Breast epithelium (tissue), 4 donors: ENCODE results near the gene TRAPPC13. TPM values are rescaled to one million over a fixed set of nuclear protein-coding genes. Genes with fewer than 3 reads are reported as not detected.
"Not testable (repeated sequence)": the region's sequence is repeated elsewhere in the genome, so short reads cannot be mapped to it uniquely, and the experiment has no call there.

ENCODE experiments used
- DNase-seq, 2 donors: peaks; one replicate each; pipeline ENCODE4 v3.0.0-alpha.2; 2019; ENCODE audit warnings: low spot score in 2 of 2
- H3K27ac ChIP-seq, 2 donors: fragments of 200-600 bp; sonication (generic) in 1 of 2; one replicate each; pipeline ENCODE4 v1.5.1; 2016 to 2019; ENCODE audit warnings: mild to moderate bottlenecking in 1 of 2
- H3K27me3 ChIP-seq, 2 donors: fragments of 200-600 bp; sonication (generic) in 1 of 2; one replicate each; pipeline versions ENCODE4 v1.5.1 to v1.6.0; 2017 to 2019; ENCODE audit warnings: control low read depth in 1 of 2, mild to moderate bottlenecking in 1 of 2
- H3K36me3 ChIP-seq: fragments of 200-600 bp; one replicate; pipeline ENCODE4 v1.5.1; 2019
- H3K4me1 ChIP-seq, 2 donors: fragments of 200-600 bp; sonication (generic); one replicate each; pipeline ENCODE4 v1.5.1; 2016 to 2019; ENCODE audit warnings: control low read depth in 1 of 2
- H3K4me3 ChIP-seq, 3 donors: fragments of 200-600 bp; sonication (generic); 1 replicate in 2 of 3; 2 replicates in 1 of 3; pipeline ENCODE4 v1.5.1; 2016 to 2019; ENCODE audit warnings: mild to moderate bottlenecking in 3 of 3, moderate library complexity in 2 of 3
- H3K9me3 ChIP-seq, 2 donors: fragments of 200-600 bp; sonication (generic) in 1 of 2; one replicate each; pipeline ENCODE4 v1.5.1; 2016 to 2019; ENCODE audit warnings: control low read depth in 1 of 2
- CTCF ChIP-seq, 3 donors: fragments of 450-650 bp; IDR thresholded peaks; one replicate each; pipeline ENCODE4 v1.5.1; 2016 to 2017; ENCODE audit warnings: antibody characterized with exemption in 3 of 3, mild to moderate bottlenecking in 3 of 3, moderate library complexity in 3 of 3
- POLR2A ChIP-seq: fragments of 450-650 bp; IDR thresholded peaks from one replicate; pipeline ENCODE4 v1.6.1; 2016; ENCODE audit warnings: antibody characterized with exemption, mild to moderate bottlenecking, moderate library complexity
- POLR2AphosphoS5 ChIP-seq, 3 donors: sonication (generic); formaldehyde crosslinking; IDR thresholded peaks; one replicate each; pipeline ENCODE4 v1.6.1; 2017; ENCODE audit warnings: antibody characterized with exemption in 3 of 3
- intact Hi-C: fragments of 100-400 bp; cut with DNase I; formaldehyde crosslinking; loops from one replicate; pipeline ENCODE4 v1.15.1; 2023; ENCODE audit warnings: low total_unique reads
- total RNA-seq, 3 donors: library from RNA; depleted of rRNA; stranded (reverse); fragments of >200 nt; gene quantifications; one replicate each; pipeline ENCODE4 v1.1.0, GENCODE V29; 2016

The TRAPPC13 gene
- total RNA-seq, 3 donors from 2014 or later, result 17.4 to 27.4 (median 19.7) TPM

- DNase-seq, result no peak
- H3K27ac ChIP-seq, result no peak overlapping the region
- H3K36me3 ChIP-seq, result no peaks in the 10 kb centered on the region
- no peaks in the 10 kb centered on the region for H3K27me3 ChIP-seq
- TF ChIP-seq CTCF (IDR thresholded peaks at IDR 0.05), result no peak
- no peak for TF ChIP-seq POLR2A
- TF ChIP-seq POLR2AphosphoS5 (IDR thresholded peaks at IDR 0.05), result no peak
- no peak overlapping the region for H3K4me3 ChIP-seq
- intact Hi-C loops, result no loop called here
- H3K4me1 ChIP-seq, result no peaks in the 10 kb centered on the region
- no peaks in the 10 kb centered on the region for H3K9me3 ChIP-seq
Observed at GRCh38 chr5:65654713-65655112, 29.9 kb downstream of the TRAPPC13 start.

- TF ChIP-seq POLR2A (no peak), CTCF (IDR thresholded peaks at IDR 0.05) (peak in 1 of 3 donors; percentile 25), POLR2AphosphoS5 (IDR thresholded peaks at IDR 0.05) (no peak)
- Histone ChIP-seq H3K27me3 (no peaks in the 10 kb centered on the region), H3K27ac (no peak overlapping the region), H3K36me3 (no peaks in the 10 kb centered on the region), H3K4me1 (no peaks in the 10 kb centered on the region), H3K9me3 (no peaks in the 10 kb centered on the region), H3K4me3 (no peak overlapping the region)
- intact Hi-C loops, result no loop called here
- no peak for DNase-seq
Observed at GRCh38 chr5:65663804-65664521, 39.1 kb downstream of the TRAPPC13 start.

GRCh38 chr5:65668696-65669095, 43.9 kb downstream of the TRAPPC13 start:
- no peak for DNase-seq
- H3K4me3 ChIP-seq, result no peak overlapping the region
- no peak overlapping the region for H3K27ac ChIP-seq
- no peaks in the 10 kb centered on the region for H3K4me1 ChIP-seq
- intact Hi-C loops, result no loop called here
- H3K9me3 ChIP-seq, result no peaks in the 10 kb centered on the region
- H3K27me3 ChIP-seq, result no peaks in the 10 kb centered on the region
- no peaks in the 10 kb centered on the region for H3K36me3 ChIP-seq
- no peak for TF ChIP-seq CTCF (IDR thresholded peaks at IDR 0.05)
- no peak for TF ChIP-seq POLR2AphosphoS5 (IDR thresholded peaks at IDR 0.05)

- no peak for DNase-seq
- Histone ChIP-seq H3K9me3 (no peaks in the 10 kb centered on the region), H3K27me3 (no peaks in the 10 kb centered on the region), H3K4me3 (no peak overlapping the region), H3K4me1 (no peaks in the 10 kb centered on the region), H3K27ac (no peak overlapping the region), H3K36me3 (no peaks in the 10 kb centered on the region)
- TF ChIP-seq POLR2A (no peak), POLR2AphosphoS5 (IDR thresholded peaks at IDR 0.05) (no peak), CTCF (IDR thresholded peaks at IDR 0.05) (no peak)
- intact Hi-C loops, result no loop called here
Observed at GRCh38 chr5:65672796-65673195, 48.0 kb downstream of the TRAPPC13 start.

- intact Hi-C loops, result no loop called here
- Histone ChIP-seq H3K36me3 (no peaks in the 10 kb centered on the region), H3K4me1 (no peaks in the 10 kb centered on the region), H3K27me3 (no peaks in the 10 kb centered on the region), H3K27ac (no peak overlapping the region), H3K4me3 (no peak overlapping the region), H3K9me3 (no peaks in the 10 kb centered on the region)
- no peak for DNase-seq
- no peak for TF ChIP-seq CTCF (IDR thresholded peaks at IDR 0.05)
- no peak for TF ChIP-seq POLR2A
- no peak for TF ChIP-seq POLR2AphosphoS5 (IDR thresholded peaks at IDR 0.05)
Observed at GRCh38 chr5:65674749-65675148, 49.9 kb downstream of the TRAPPC13 start.

GRCh38 chr5:65676056-65676455, 51.2 kb downstream of the TRAPPC13 start:
- intact Hi-C loops, DNase-seq, H3K27ac ChIP-seq, H3K36me3 ChIP-seq, H3K27me3 ChIP-seq, H3K9me3 ChIP-seq, H3K4me1 ChIP-seq, H3K4me3 ChIP-seq: not testable (repeated sequence)
